Nephron (organoid): ENCODE results near the gene SGK1.

Experiments used
- H3K27ac Mint-ChIP-seq, 3 experiments: 2 replicates each; pipeline ENCODE4 v1.8.0; 2020; ENCODE audit warnings: mixed read lengths in 3 of 3, mild to moderate bottlenecking in 2 of 3, moderate library complexity in 1 of 3
- H3K27me3 Mint-ChIP-seq: 2 replicates; pipeline ENCODE4 v1.8.0; 2021; ENCODE audit warnings: low read depth, mild to moderate bottlenecking, moderate library complexity, mixed read lengths
- H3K36me3 Mint-ChIP-seq: 2 replicates; pipeline ENCODE4 v1.8.0; 2020; ENCODE audit warnings: low read depth, mixed read lengths
- H3K4me1 Mint-ChIP-seq: 2 replicates; pipeline ENCODE4 v1.8.0; 2020; ENCODE audit warnings: mixed read lengths
- H3K4me3 Mint-ChIP-seq, 3 experiments: 2 replicates each; pipeline ENCODE4 v1.8.0; 2020; ENCODE audit warnings: mild to moderate bottlenecking in 3 of 3, mixed read lengths in 3 of 3, moderate library complexity in 2 of 3
- H3K9me3 Mint-ChIP-seq: 2 replicates; pipeline ENCODE4 v1.8.0; 2020; ENCODE audit warnings: mixed read lengths
- CTCF ChIP-seq, 3 experiments: fragments of 200-600 bp; sonication (generic); IDR thresholded peaks; one replicate each; pipeline ENCODE4 v1.5.0; 2021; ENCODE audit warnings: antibody characterized with exemption in 3 of 3; ENCODE audit not compliant: unreplicated experiment in 3 of 3

SGK1 gene

GRCh38 chr6:134346932-134347545, 29.1 kb upstream of the SGK1 start:
- Mint-ChIP-seq H3K36me3 (no peaks in the 10 kb centered on the region), H3K27ac (no peak overlapping the region), H3K27me3 (no peaks in the 10 kb centered on the region), H3K4me3 (no peak overlapping the region), H3K9me3 (peaks cover 2% of the 10 kb centered on the region), H3K4me1 (peaks cover 13% of the 10 kb centered on the region)
- TF ChIP-seq CTCF (IDR thresholded peaks at IDR 0.05; ENCODE audit: unreplicated experiment in 3 of 3) = no peak

- Mint-ChIP-seq H3K27me3 (no peaks in the 10 kb centered on the region), H3K27ac (no peak overlapping the region), H3K4me3 (no peak overlapping the region), H3K36me3 (no peaks in the 10 kb centered on the region), H3K4me1 (peaks cover 6% of the 10 kb centered on the region), H3K9me3 (peaks cover 2% of the 10 kb centered on the region)
- no peak for TF ChIP-seq CTCF (IDR thresholded peaks at IDR 0.05; ENCODE audit: unreplicated experiment in 3 of 3)
These were observed 27.9 kb upstream of the SGK1 start for GRCh38 chr6:134345789-134346188.

GRCh38 chr6:134343066-134343465, 25.2 kb upstream of the SGK1 start:
- H3K4me3 Mint-ChIP-seq = no peak overlapping the region
- no peaks in the 10 kb centered on the region for H3K36me3 Mint-ChIP-seq
- peaks cover 2% of the 10 kb centered on the region for H3K9me3 Mint-ChIP-seq
- H3K27ac Mint-ChIP-seq = no peak overlapping the region
- no peak for TF ChIP-seq CTCF (IDR thresholded peaks at IDR 0.05; ENCODE audit: unreplicated experiment in 3 of 3)
- H3K4me1 Mint-ChIP-seq = peaks cover 6% of the 10 kb centered on the region
- H3K27me3 Mint-ChIP-seq = no peaks in the 10 kb centered on the region

GRCh38 chr6:134341999-134342567, 24.2 kb upstream of the SGK1 start:
- TF ChIP-seq CTCF (IDR thresholded peaks at IDR 0.05; ENCODE audit: unreplicated experiment in 3 of 3) = no peak
- Mint-ChIP-seq H3K4me3 (no peak overlapping the region), H3K4me1 (peaks cover 6% of the 10 kb centered on the region), H3K27ac (no peak overlapping the region), H3K36me3 (no peaks in the 10 kb centered on the region), H3K9me3 (peaks cover 2% of the 10 kb centered on the region), H3K27me3 (no peaks in the 10 kb centered on the region)

GRCh38 chr6:134340179-134340975, 22.5 kb upstream of the SGK1 start:
- no peaks in the 10 kb centered on the region for H3K36me3 Mint-ChIP-seq
- H3K27me3 Mint-ChIP-seq = no peaks in the 10 kb centered on the region
- H3K27ac Mint-ChIP-seq = no peak overlapping the region
- peaks cover 2% of the 10 kb centered on the region for H3K9me3 Mint-ChIP-seq
- TF ChIP-seq CTCF (IDR thresholded peaks at IDR 0.05; ENCODE audit: unreplicated experiment in 3 of 3) = no peak
- H3K4me1 Mint-ChIP-seq = no peaks in the 10 kb centered on the region
- no peak overlapping the region for H3K4me3 Mint-ChIP-seq
